Stimulated activated naive B cell treated with anti-CD40 and anti-IgM and Interleukin-4, amounts not matched to agents 10 μg/mL and 1 μg/mL and 100 μg/mL, for 72 hours (primary cell): ENCODE data around the gene IGFBP2.

Experiments
- ATAC-seq, 2 donors: fragments of 150-1000 bp; cut with Tn5 transposase; replicated peaks; 2 replicates each; pipeline ENCODE4 v1.10.0; 2021; ENCODE audit warnings: moderate library complexity in 1 of 2
- DNase-seq: peaks from one replicate; pipeline ENCODE4 v3.0.0; 2021
- H3K27ac Mint-ChIP-seq: one replicate; pipeline ENCODE4 v1.8.0; 2022; ENCODE audit warnings: mild to moderate bottlenecking, mixed read lengths
- H3K27me3 Mint-ChIP-seq, 2 donors: one replicate each; pipeline ENCODE4 v1.8.0; 2022; ENCODE audit warnings: mixed read lengths in 2 of 2
- H3K36me3 Mint-ChIP-seq, 2 donors: one replicate each; pipeline ENCODE4 v1.8.0; 2022; ENCODE audit warnings: mixed read lengths in 2 of 2, mild to moderate bottlenecking in 1 of 2
- H3K4me1 Mint-ChIP-seq, 2 donors: one replicate each; pipeline ENCODE4 v1.8.0; 2022; ENCODE audit warnings: mixed read lengths in 2 of 2, mild to moderate bottlenecking in 1 of 2
- H3K4me3 Mint-ChIP-seq, 2 donors: one replicate each; pipeline ENCODE4 v1.8.0; 2022; ENCODE audit warnings: mild to moderate bottlenecking in 2 of 2, mixed read lengths in 2 of 2, moderate library complexity in 1 of 2
- H3K9me3 Mint-ChIP-seq, 2 donors: one replicate each; pipeline ENCODE4 v1.8.0; 2022; ENCODE audit warnings: mixed read lengths in 2 of 2, mild to moderate bottlenecking in 1 of 2

The IGFBP2 gene

GRCh38 chr2:216657980-216658379 is 24.8 kb downstream of the IGFBP2 start:
- no peak overlapping the region for H3K27ac Mint-ChIP-seq
- H3K36me3 Mint-ChIP-seq: no peaks in the 10 kb centered on the region
- DNase-seq (no peak), ATAC-seq (no peak)
- H3K4me1 Mint-ChIP-seq: no peaks in the 10 kb centered on the region
- H3K27me3 Mint-ChIP-seq: peaks cover 18 to 20% of the 10 kb centered on the region in 2 donors
- no peak overlapping the region for H3K4me3 Mint-ChIP-seq
- no peaks in the 10 kb centered on the region for H3K9me3 Mint-ChIP-seq

- Mint-ChIP-seq H3K27me3 (peaks cover 14 to 20% of the 10 kb centered on the region in 2 donors), H3K9me3 (no peaks in the 10 kb centered on the region), H3K36me3 (no peaks in the 10 kb centered on the region), H3K4me1 (no peaks in the 10 kb centered on the region), H3K27ac (no peak overlapping the region), H3K4me3 (no peak overlapping the region)
- DNase-seq (no peak), ATAC-seq (no peak)
These were observed 25.5 kb downstream of the IGFBP2 start for GRCh38 chr2:216658757-216659156.

- H3K4me3 Mint-ChIP-seq: no peak overlapping the region
- no peaks in the 10 kb centered on the region for H3K9me3 Mint-ChIP-seq
- peaks cover 20 to 22% of the 10 kb centered on the region in 2 donors for H3K27me3 Mint-ChIP-seq
- DNase-seq (no peak), ATAC-seq (no peak)
- no peak overlapping the region for H3K27ac Mint-ChIP-seq
- H3K36me3 Mint-ChIP-seq: no peaks in the 10 kb centered on the region
- H3K4me1 Mint-ChIP-seq: no peaks in the 10 kb centered on the region
These were observed 26.1 kb downstream of the IGFBP2 start for GRCh38 chr2:216659276-216659675.

GRCh38 chr2:216660496-216660895 is 27.3 kb downstream of the IGFBP2 start:
- Mint-ChIP-seq H3K27ac (no peak overlapping the region), H3K27me3 (peaks cover 25 to 28% of the 10 kb centered on the region in 2 donors), H3K4me3 (no peak overlapping the region), H3K4me1 (no peaks in the 10 kb centered on the region), H3K36me3 (no peaks in the 10 kb centered on the region), H3K9me3 (no peaks in the 10 kb centered on the region)
- ATAC-seq: no peak
- DNase-seq: no peak

- no peak overlapping the region for H3K27ac Mint-ChIP-seq
These were observed 27.8 kb downstream of the IGFBP2 start for GRCh38 chr2:216661051-216661450.

GRCh38 chr2:216661639-216662375 is 28.6 kb downstream of the IGFBP2 start:
- no peak overlapping the region for H3K27ac Mint-ChIP-seq
- no peak overlapping the region for H3K4me3 Mint-ChIP-seq
- H3K4me1 Mint-ChIP-seq: peaks cover 2 to 6% of the 10 kb centered on the region in 2 donors
- no peaks in the 10 kb centered on the region for H3K36me3 Mint-ChIP-seq
- H3K9me3 Mint-ChIP-seq: no peaks in the 10 kb centered on the region
- ATAC-seq (no peak), DNase-seq (no peak)
- peaks cover 27 to 31% of the 10 kb centered on the region in 2 donors for H3K27me3 Mint-ChIP-seq

More at GRCh38 chr2:216661051-216661450, 27.8 kb downstream of the IGFBP2 start:
- Mint-ChIP-seq H3K27me3 (peaks cover 25 to 28% of the 10 kb centered on the region in 2 donors), H3K36me3 (no peaks in the 10 kb centered on the region), H3K4me1 (no peaks in the 10 kb centered on the region), H3K9me3 (no peaks in the 10 kb centered on the region), H3K4me3 (no peak overlapping the region)
- DNase-seq (no peak), ATAC-seq (no peak)

- peaks cover 24 to 29% of the 10 kb centered on the region in 2 donors for H3K27me3 Mint-ChIP-seq
- no peaks in the 10 kb centered on the region for H3K9me3 Mint-ChIP-seq
- no peak overlapping the region for H3K27ac Mint-ChIP-seq
- peaks cover 2 to 6% of the 10 kb centered on the region in 2 donors for H3K4me1 Mint-ChIP-seq
- H3K4me3 Mint-ChIP-seq: no peak overlapping the region
- no peaks in the 10 kb centered on the region for H3K36me3 Mint-ChIP-seq
- no peak for DNase-seq
- no peak for ATAC-seq
These were observed 29.9 kb downstream of the IGFBP2 start for GRCh38 chr2:216663106-216663505.

GRCh38 chr2:216663846-216664245 is 30.6 kb downstream of the IGFBP2 start:
- H3K9me3 Mint-ChIP-seq: no peaks in the 10 kb centered on the region
- H3K4me3 Mint-ChIP-seq: no peak overlapping the region
- ATAC-seq (no peak), DNase-seq (no peak)
- peaks cover 30 to 33% of the 10 kb centered on the region in 2 donors for H3K27me3 Mint-ChIP-seq
- H3K4me1 Mint-ChIP-seq: peaks cover 2 to 6% of the 10 kb centered on the region in 2 donors
- no peaks in the 10 kb centered on the region for H3K36me3 Mint-ChIP-seq
- H3K27ac Mint-ChIP-seq: no peak overlapping the region

- no peaks in the 10 kb centered on the region for H3K36me3 Mint-ChIP-seq
- no peak overlapping the region for H3K4me3 Mint-ChIP-seq
- peaks cover 2 to 6% of the 10 kb centered on the region in 2 donors for H3K4me1 Mint-ChIP-seq
- DNase-seq (no peak), ATAC-seq (peak; percentile 32 to 62)
- peaks cover 37% of the 10 kb centered on the region in 2 donors for H3K27me3 Mint-ChIP-seq
- no peaks in the 10 kb centered on the region for H3K9me3 Mint-ChIP-seq
- H3K27ac Mint-ChIP-seq: no peak overlapping the region
These were observed 31.4 kb downstream of the IGFBP2 start for GRCh38 chr2:216664593-216665034.

GRCh38 chr2:216665242-216665641 is 32.0 kb downstream of the IGFBP2 start:
- H3K27me3 Mint-ChIP-seq: peaks cover 43% of the 10 kb centered on the region in 2 donors

GRCh38 chr2:216665717-216666116 is 32.5 kb downstream of the IGFBP2 start:
- H3K27me3 Mint-ChIP-seq: peaks cover 48% of the 10 kb centered on the region in 2 donors
- H3K36me3 Mint-ChIP-seq: no peaks in the 10 kb centered on the region
- no peak overlapping the region for H3K4me3 Mint-ChIP-seq
- H3K27ac Mint-ChIP-seq: no peak overlapping the region
- H3K9me3 Mint-ChIP-seq: no peaks in the 10 kb centered on the region
- no peak for DNase-seq
- ATAC-seq: no peak
- H3K4me1 Mint-ChIP-seq: peaks cover 2 to 6% of the 10 kb centered on the region in 2 donors

More at GRCh38 chr2:216665242-216665641, 32.0 kb downstream of the IGFBP2 start:
- H3K27ac Mint-ChIP-seq: no peak overlapping the region
- H3K36me3 Mint-ChIP-seq: no peaks in the 10 kb centered on the region
- H3K9me3 Mint-ChIP-seq: no peaks in the 10 kb centered on the region
- H3K4me3 Mint-ChIP-seq: no peak overlapping the region
- no peak for DNase-seq
- peaks cover 2 to 6% of the 10 kb centered on the region in 2 donors for H3K4me1 Mint-ChIP-seq
- no peak for ATAC-seq

GRCh38 chr2:216666461-216667233 is 33.4 kb downstream of the IGFBP2 start:
- no peaks in the 10 kb centered on the region for H3K36me3 Mint-ChIP-seq
- ATAC-seq (peak; percentile 82 to 84), DNase-seq (peak; percentile 58)
- H3K27me3 Mint-ChIP-seq: peaks cover 56% of the 10 kb centered on the region in 2 donors
- H3K9me3 Mint-ChIP-seq: no peaks in the 10 kb centered on the region
- H3K4me1 Mint-ChIP-seq: peaks cover 2 to 6% of the 10 kb centered on the region in 2 donors
- no peak overlapping the region for H3K4me3 Mint-ChIP-seq
- H3K27ac Mint-ChIP-seq: no peak overlapping the region

GRCh38 chr2:216670266-216671080 is 37.3 kb downstream of the IGFBP2 start:
- no peak overlapping the region for H3K27ac Mint-ChIP-seq
- H3K27me3 Mint-ChIP-seq: peaks cover 55 to 65% of the 10 kb centered on the region in 2 donors
- DNase-seq (no peak), ATAC-seq (no peak)
- H3K4me1 Mint-ChIP-seq: peaks cover 2 to 6% of the 10 kb centered on the region in 2 donors
- H3K36me3 Mint-ChIP-seq: no peaks in the 10 kb centered on the region
- H3K9me3 Mint-ChIP-seq: no peaks in the 10 kb centered on the region
- H3K4me3 Mint-ChIP-seq: no peak overlapping the region

- Mint-ChIP-seq H3K36me3 (no peaks in the 10 kb centered on the region), H3K4me3 (no peak overlapping the region), H3K9me3 (no peaks in the 10 kb centered on the region), H3K27ac (no peak overlapping the region), H3K27me3 (peaks cover 55 to 67% of the 10 kb centered on the region in 2 donors), H3K4me1 (peaks cover 2 to 6% of the 10 kb centered on the region in 2 donors)
- no peak for ATAC-seq
- DNase-seq: no peak
These were observed 37.8 kb downstream of the IGFBP2 start for GRCh38 chr2:216671081-216671411.
